Thyroid gland (tissue), 4 donors: ENCODE results near the gene SEMA3C.

Source experiments
- CTCF ChIP-seq, 6 experiments: fragments of 200-600 bp in 3 of 6; fragments of 450-650 bp in 3 of 6; sonication (generic) in 3 of 6; IDR thresholded peaks; one replicate each; pipeline ENCODE4 v1.5.1; 2016 to 2019; ENCODE audit warnings: antibody characterized with exemption in 6 of 6, mild to moderate bottlenecking in 2 of 6, inconsistent platforms in 1 of 6, moderate library complexity in 1 of 6
- POLR2A ChIP-seq, 2 donors: fragments of 450-650 bp; IDR thresholded peaks; one replicate each; pipeline ENCODE4 v1.6.1; 2017; ENCODE audit warnings: antibody characterized with exemption in 2 of 2, mild to moderate bottlenecking in 2 of 2, moderate library complexity in 1 of 2

- no peak for TF ChIP-seq POLR2A (IDR thresholded peaks at IDR 0.05)
- TF ChIP-seq CTCF (IDR thresholded peaks at IDR 0.05), result no peak
Measured at GRCh38 chr7:80937336-80937735, 18.5 kb upstream of the SEMA3C start.
